ENCODE measurements around the gene MED27. TPM values are rescaled to one million over a fixed set of nuclear protein-coding genes. Genes with fewer than 3 reads are reported as not detected.

Gene MED27
- total and polyA plus RNA-seq, 2 of the 8 experiments (the other 6 are each of a cell fraction or from before 2014, with no cell fraction given) = 29.9 to 56.5 TPM

DNA sequence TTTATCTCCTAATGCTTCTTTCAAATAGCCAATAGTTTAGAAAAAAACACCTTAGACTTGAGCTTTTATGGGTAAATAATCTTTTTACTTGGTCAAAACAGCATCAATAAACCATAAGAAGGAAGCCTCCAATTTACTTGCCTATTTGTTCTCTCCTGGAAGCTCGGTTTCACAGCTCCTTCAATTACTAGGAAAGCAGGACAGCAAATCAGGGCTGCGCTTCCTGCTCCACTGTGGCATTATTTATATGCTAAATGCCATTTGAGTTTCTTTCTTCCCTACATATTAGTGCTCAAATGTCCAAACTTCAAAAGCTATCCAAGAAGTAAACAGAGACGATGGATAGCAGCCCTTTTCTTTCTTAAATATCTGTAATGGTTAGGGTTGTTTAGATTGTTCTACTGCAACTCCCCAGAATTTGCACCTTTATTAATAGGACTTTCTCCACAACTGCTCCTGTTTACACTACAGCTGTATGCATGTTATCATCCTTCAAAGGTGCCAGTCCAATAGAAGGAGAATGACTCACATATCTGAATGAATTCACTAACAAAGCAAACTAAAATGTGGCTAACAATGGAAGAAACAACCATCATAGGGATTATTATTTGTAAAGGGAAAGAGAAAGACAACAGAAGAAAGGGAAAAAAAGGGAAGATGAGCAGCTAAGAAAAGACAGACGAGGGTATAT is 58.7 kb downstream of the MED27 start:
- Histone ChIP-seq H2BK120ac (replicated peaks; ENCODE audit: low read depth, low read length) (no peak overlapping the region), H3K4me2 (ENCODE audit: insufficient read depth in 1 of 2, low read depth in 2 of 2, low read length in 2 of 2) (no peak overlapping the region), H2BK12ac (ENCODE audit: low read depth, low read length) (no peak overlapping the region), H3K9me3 (ENCODE audit: insufficient read depth in 2 of 2, low read depth in 1 of 2, low read length in 1 of 2) (no peaks in the 10 kb centered on the region), H2BK5ac (ENCODE audit: low read depth, low read length) (no peak overlapping the region), H3K18ac (ENCODE audit: extremely low read depth, low read length) (no peak overlapping the region), H3K4me1 (replicated peaks in 1 of 4; ENCODE audit: control insufficient read depth in 3 of 4, insufficient read depth in 4 of 4, low read length in 3 of 4) (peaks cover 0 to 15% (median 6%) of the 10 kb centered on the region in 4 experiments; a peak in 6 of 7 replicates), H2AK5ac (ENCODE audit: low read depth, low read length) (no peak overlapping the region), H3K4me3 (ENCODE audit: extremely low read depth in 1 of 4, insufficient read depth in 2 of 4, low read depth in 3 of 4, low read length in 4 of 4) (no peak overlapping the region), H4K5ac (ENCODE audit: insufficient read length, low read depth, low read length) (no peak overlapping the region), H3K56ac (replicated peaks; ENCODE audit: insufficient read length, low read depth, low read length) (no peak overlapping the region), H2BK15ac (ENCODE audit: low read length) (no peak overlapping the region), H3K23ac (ENCODE audit: insufficient read length) (no peak overlapping the region), H4K20me1 (replicated peaks in 1 of 2; ENCODE audit: control insufficient read depth in 1 of 2, insufficient read depth in 2 of 2, low read length in 2 of 2) (peaks cover 4 to 10% of the 10 kb centered on the region in 2 experiments), H3K9ac (replicated peaks in 1 of 4; ENCODE audit: extremely low read depth in 1 of 4, low read depth in 3 of 4, low read length in 3 of 4) (no peak overlapping the region), H2BK20ac (ENCODE audit: low read length) (no peak overlapping the region), H4K91ac (replicated peaks; ENCODE audit: insufficient read length, low read length) (no peak overlapping the region), H3K27ac (ENCODE audit: low read depth, low read length) (no peak overlapping the region), H4K8ac (ENCODE audit: extremely low read depth, insufficient read depth, low read length) (no peak overlapping the region), H3K23me2 (ENCODE audit: low read depth, low read length) (no peaks in the 10 kb centered on the region), H3K27me3 (replicated peaks in 1 of 4; ENCODE audit: control insufficient read depth in 3 of 4, extremely low read depth in 1 of 4, insufficient read depth in 3 of 4, low read length in 3 of 4) (no peaks in the 10 kb centered on the region), H2AFZ (ENCODE audit: low read length) (no peak overlapping the region), H3K79me1 (ENCODE audit: low read depth, low read length) (peaks cover 4% of the 10 kb centered on the region), H3K36me3 (ENCODE audit: control insufficient read depth in 2 of 4, insufficient read depth in 4 of 4, low read length in 3 of 4) (no peaks in the 10 kb centered on the region), H3K14ac (ENCODE audit: insufficient read length) (no peak overlapping the region), H3K79me2 (ENCODE audit: control insufficient read depth in 1 of 2, insufficient read depth in 2 of 2, low read length in 2 of 2) (peaks cover 0 to 27% of the 10 kb centered on the region in 2 experiments; a peak in 2 of 4 replicates), H3K4ac (replicated peaks; ENCODE audit: insufficient read length, low read depth, low read length) (no peak overlapping the region)
- DNase-seq (ENCODE audit: low read depth in 1 of 2, low spot score in 2 of 2) (no peak), FAIRE-seq (no peak)
- POLR2A ChIA-PET (ENCODE audit: partially characterized antibody) = interaction anchor here (1.2 kb wide), 1 partner anchor 9 kb away, joined by 4 read pairs; no protein-coding TSS in a partner anchor
- TF ChIP-seq GTF2F1 (IDR thresholded peaks at IDR 0.05; ENCODE audit: borderline replicate concordance, low read depth, low read length) = no peak
- CTCF ChIA-PET (ENCODE audit: partially characterized antibody) = interaction anchor here (0.7 to 1.7 kb wide), 11 partner anchors 9 to 266 kb away, joined by 3 to 5 read pairs (median 4); no protein-coding TSS in a partner anchor
- WGBS, 2 experiments (ENCODE audit: extremely low coverage in 1 of 2, insufficient coverage in 1 of 2, insufficient read length in 1 of 2, insufficient replicate concordance in 2 of 2, low coverage in 1 of 2, low lambda C conversion rate in 2 of 2, missing lambda C conversion rate in 1 of 2) = 57% methylated on average over 4 of the region's 4 CpGs; no CpG with 5 or more reads in 1 of the 2 experiments
